ENCODE data around the gene CYFIP1.

DNA sequence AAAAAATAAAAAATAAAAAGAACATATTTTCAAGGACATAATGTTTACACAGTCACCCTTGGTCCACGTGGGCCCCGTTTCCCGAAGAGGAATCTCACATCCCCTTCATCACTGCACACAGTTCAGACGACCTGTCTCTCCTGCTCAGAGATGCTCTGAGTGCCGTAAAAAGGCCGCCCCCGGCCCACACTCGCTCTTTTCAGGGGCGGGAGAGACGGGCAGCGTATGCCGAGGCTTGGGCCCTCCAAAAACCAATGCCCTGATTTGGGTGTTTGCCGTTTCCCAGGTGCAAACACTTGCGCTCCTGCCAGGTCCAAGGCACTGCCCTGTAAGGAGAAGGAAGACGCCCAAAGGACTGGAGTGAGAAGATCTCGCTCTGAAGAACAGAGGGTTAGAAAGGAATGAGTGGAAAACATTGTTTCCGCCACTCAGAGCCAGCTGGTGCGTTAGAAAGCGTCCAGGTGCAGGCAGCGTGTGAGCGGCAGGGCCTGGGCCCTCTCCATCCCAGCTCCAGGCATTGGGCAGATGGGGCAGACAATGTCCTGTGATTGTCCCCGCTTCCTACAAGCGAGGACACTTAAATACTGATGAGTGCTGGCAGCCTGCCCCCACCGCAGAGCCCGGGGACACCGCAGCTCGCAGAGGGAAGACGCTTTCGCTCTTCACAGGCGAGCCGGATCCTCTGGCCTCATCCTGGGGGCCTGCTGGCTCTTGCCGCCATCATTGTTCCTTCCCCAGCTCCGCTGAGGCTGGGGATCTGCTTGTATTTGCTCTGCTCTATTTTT is 88.5 kb downstream of the CYFIP1 start:
- no peak for TF ChIP-seq EP300 (IDR thresholded peaks at IDR 0.05; ENCODE audit: borderline replicate concordance)
- TF ChIP-seq TAF1 (IDR thresholded peaks at IDR 0.05; ENCODE audit: low read depth): no peak
- no peak for TF ChIP-seq RAD21 (IDR thresholded peaks at IDR 0.05; ENCODE audit: low read depth)
- no peak for TF ChIP-seq FOXM1 (IDR thresholded peaks at IDR 0.05; ENCODE audit: borderline replicate concordance, low read depth)
- TF ChIP-seq YY1 (IDR thresholded peaks at IDR 0.05; ENCODE audit: low read depth): no peak
